ENCODE measurements around the gene SLC25A20. TPM values are rescaled to one million over a fixed set of nuclear protein-coding genes. Genes with fewer than 3 reads are reported as not detected.

SLC25A20 gene, protein sequence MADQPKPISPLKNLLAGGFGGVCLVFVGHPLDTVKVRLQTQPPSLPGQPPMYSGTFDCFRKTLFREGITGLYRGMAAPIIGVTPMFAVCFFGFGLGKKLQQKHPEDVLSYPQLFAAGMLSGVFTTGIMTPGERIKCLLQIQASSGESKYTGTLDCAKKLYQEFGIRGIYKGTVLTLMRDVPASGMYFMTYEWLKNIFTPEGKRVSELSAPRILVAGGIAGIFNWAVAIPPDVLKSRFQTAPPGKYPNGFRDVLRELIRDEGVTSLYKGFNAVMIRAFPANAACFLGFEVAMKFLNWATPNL
- total RNA-seq: 10 to 100 TPM; 10.8 to 19.5 TPM
- long read RNA-seq, donor 1, partial matches to known transcripts: 1 of 5 reads
- long read RNA-seq, donor 1, other reads (novel, unspliced or antisense): 3 of 5 reads
- long read RNA-seq, donor 2, transcript SLC25A20-201 (9 exons, 1,879 nt): major isoform, 66 of 83 reads
- long read RNA-seq, donor 2, partial matches to known transcripts: 2 of 83 reads
- long read RNA-seq, donor 2, other reads (novel, unspliced or antisense): 15 of 83 reads

DNA sequence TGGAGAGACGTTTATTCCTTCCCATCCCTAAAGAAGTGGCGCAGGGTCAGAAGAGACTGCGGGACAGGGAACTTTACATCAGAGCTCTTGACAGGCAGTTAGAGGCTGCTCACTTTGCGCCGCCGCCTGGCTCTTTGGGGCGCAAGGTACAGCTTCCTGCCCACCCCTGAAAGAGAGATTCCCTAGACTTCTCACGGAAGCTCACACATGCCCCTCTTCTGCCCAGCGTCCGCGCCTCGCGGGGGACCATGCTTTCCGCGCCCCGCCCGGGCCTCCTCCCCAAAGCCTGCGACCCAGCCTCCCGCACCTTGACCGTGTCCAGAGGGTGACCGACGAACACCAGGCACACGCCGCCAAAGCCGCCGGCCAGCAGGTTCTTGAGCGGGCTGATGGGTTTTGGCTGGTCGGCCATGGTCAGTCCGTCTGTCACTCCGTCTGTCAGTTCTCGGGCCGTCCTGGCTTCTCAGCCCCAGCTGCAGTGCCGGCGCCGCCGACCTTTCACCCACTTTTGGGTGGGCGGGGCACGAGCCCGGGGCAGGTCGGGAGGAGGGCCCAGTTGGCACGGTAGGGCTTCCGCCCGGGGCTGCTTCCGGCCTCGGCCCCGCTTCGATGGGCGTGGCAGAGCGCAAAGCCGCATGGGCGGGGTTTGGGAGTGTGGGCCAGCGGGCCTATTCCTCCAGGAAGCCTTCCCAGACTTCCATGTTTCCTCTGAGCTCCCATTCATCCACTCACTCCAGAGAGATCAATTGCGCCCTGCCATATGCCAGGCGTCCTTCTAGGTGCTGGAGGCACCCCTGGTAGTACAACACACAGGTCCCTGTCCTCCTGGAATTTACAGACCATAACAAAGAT lies at the start of gene SLC25A20:
SLC25A20 (minus strand) TSS at position 500 of the 852 bp plus-strand sequence; CDS start at position 412, 88 bp downstream.
- peak; percentile 97 for DNase-seq (ENCODE audit: low spot score)
- intact Hi-C loops (cut with DNase I): no loop called here

GRCh38 chr3:48945891-48946549 lies 47.3 kb upstream of the SLC25A20 start:
- no peak for DNase-seq (ENCODE audit: low spot score)
- intact Hi-C loops (cut with DNase I): no loop called here

DNA sequence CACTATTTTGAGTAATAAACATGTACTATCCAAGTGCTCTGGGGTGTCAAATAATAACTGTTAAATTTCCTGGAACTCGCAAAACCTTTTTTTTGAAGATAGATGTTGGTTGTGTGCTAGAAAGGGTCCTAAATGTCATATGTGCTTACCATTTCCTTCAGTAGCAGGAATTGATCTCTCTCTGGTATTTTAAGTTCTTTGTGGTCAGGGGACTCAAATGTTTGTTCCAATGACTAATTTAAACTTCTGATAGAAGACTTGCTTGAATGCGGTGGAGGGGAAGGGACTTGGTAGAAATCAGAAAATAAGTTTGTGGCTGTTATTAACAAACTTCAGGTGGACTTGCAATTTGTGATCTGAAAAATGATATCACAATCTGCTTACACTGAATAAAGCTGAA lies 46.8 kb upstream of the SLC25A20 start:
- intact Hi-C loops (cut with DNase I): no loop called here
- no peak for DNase-seq (ENCODE audit: low spot score)

GRCh38 chr3:48938689-48939088 lies 40.0 kb upstream of the SLC25A20 start:
- intact Hi-C loops (cut with DNase I): no loop called here
- DNase-seq (ENCODE audit: low spot score): no peak

DNA sequence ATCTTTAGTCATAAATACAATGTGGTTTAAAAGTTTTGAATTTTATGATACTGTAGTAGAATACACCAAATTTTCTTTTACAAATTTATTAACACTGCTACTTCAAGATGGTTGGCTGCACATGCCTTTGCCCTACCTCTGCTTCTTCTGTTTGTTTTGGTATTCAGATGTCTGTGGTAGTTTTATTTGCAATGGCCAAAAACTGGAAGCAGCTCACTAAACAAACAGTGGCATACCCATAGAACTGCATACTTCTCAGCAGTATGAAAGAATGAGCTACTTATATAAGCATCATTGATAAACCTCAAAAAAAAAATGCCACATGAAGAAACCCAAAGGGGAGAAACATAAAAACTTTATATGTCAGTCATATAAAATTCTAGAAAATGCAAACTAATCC lies 39.5 kb upstream of the SLC25A20 start:
- intact Hi-C loops (cut with DNase I): no loop called here

DNA sequence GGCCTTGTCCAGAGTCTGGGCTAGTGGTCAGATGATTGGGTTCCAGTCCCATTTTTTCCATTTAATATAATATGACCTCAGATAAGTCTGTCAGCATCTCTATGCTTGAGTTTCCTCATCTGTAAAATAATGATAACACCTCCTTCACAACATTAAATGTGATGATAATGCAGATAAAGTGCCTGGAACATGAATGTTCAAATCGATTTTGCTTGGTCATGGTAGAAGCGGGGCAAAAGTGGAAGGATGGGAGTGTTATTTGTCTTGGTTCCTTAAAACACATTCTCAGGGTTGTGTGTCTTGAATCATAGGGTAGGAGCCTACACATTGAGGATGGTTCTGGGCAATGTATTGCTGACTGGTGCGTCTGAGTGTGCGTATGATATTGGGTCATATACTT lies 36.8 kb upstream of the SLC25A20 start:
- intact Hi-C loops (cut with DNase I): no loop called here
- DNase-seq (ENCODE audit: low spot score): no peak

More for the DNA sequence above, 39.5 kb upstream of the SLC25A20 start:
- DNase-seq (ENCODE audit: low spot score): no peak

DNA sequence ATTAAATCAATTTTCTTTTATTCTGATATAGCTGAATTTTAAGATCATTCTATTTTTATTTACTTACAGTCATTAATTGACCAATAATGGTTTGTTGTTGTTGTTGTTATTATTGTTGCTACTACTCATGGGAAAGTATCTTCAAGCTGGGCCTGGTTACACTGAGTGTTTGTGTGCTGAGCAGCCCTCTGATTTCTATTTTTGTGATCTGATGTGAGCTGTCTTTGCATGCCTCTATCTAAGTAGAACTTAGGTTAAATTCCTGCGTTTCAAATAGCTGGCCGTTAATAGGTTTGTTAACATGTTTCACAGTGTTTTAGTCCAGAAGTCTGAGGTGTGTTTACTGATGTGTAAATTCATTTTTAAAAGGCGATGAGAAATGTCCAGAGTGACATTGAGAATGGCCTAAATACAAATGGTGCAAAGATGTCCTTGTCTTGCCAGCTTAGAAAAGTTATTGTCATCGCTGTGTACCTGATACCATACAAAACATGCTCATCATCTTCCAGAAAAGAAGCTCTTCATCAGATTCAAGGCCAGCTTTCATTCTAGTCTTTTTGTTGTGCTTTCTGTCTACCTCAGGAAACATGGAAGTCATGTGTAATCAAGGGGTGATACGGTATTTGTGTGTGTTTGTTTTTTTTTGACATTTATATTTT lies 35.8 kb upstream of the SLC25A20 start:
- no peak for DNase-seq (ENCODE audit: low spot score)
- intact Hi-C loops (cut with DNase I): no loop called here

DNA sequence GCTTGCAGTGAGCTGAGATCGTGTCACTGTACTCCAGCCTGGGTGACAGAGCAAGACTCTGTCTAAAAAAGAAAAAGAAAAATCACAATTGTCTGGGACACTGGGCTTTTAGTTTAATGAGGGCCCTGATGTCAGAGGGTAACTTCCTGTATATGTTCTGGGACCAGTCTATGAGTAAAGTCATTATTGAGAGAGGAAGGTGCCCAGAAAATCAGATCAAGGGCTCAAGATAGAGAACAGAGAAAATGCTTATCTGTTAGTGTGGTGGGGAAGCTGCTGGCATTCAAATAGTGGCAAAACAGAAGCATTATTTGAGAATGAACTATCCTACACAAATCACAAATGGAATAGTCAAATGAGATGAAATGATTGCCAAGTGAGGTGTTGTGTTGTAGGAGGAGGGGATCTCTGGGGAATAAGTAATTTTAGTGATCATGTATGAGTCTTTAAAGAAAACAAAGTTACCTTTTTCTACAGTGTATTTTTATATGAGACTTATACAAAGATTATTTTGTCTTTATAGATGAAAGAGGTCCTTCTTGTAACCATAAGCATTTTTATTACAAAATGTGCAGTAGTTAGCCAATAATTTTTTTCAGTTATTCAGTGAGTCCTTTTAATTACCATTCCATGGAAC lies 33.4 kb upstream of the SLC25A20 start:
- no peak for DNase-seq (ENCODE audit: low spot score)
- intact Hi-C loops (cut with DNase I): no loop called here

GRCh38 chr3:48930590-48930989 lies 31.9 kb upstream of the SLC25A20 start:
- no peak for DNase-seq (ENCODE audit: low spot score)
- intact Hi-C loops (cut with DNase I): no loop called here

DNA sequence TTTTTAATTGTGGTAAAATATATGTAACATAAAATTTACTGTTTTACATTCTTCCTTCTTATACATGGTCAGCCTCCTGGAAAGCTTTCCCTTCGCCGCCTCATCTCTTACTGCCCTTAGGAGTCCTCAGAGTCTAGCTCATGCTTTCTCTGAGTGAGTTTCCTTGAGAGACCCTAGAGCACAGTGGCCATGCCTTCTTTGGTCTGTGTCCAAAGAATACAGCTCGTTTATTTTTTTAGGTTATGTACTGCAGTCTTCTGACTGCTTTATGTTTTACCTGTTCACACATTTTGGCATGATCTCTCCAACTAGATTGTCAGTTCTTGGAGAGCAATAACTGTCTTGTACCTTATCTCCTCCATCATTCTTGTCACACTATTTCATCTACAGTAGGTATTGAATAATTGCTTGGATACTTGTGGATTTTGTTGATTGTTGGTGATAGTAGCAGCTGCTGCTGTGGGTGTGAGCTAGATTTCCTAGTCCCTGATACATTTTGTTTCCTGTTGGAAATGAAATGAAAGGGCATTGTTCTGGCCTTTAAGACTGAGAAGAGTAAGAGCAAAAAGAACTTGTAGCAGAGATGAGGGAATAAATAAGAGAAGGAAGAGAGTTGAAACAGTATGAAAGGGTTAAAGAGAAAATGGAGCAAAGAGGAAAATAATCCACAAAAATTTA lies 30.8 kb upstream of the SLC25A20 start:
- intact Hi-C loops (cut with DNase I): no loop called here

GRCh38 chr3:48928679-48929078 lies 30.0 kb upstream of the SLC25A20 start:
- no peak for DNase-seq (ENCODE audit: low spot score)
- intact Hi-C loops (cut with DNase I): no loop called here

More for the DNA sequence above, 30.8 kb upstream of the SLC25A20 start:
- DNase-seq (ENCODE audit: low spot score): no peak

GRCh38 chr3:48927928-48928327 lies 29.2 kb upstream of the SLC25A20 start:
- DNase-seq (ENCODE audit: low spot score): no peak
- intact Hi-C loops (cut with DNase I): no loop called here

DNA sequence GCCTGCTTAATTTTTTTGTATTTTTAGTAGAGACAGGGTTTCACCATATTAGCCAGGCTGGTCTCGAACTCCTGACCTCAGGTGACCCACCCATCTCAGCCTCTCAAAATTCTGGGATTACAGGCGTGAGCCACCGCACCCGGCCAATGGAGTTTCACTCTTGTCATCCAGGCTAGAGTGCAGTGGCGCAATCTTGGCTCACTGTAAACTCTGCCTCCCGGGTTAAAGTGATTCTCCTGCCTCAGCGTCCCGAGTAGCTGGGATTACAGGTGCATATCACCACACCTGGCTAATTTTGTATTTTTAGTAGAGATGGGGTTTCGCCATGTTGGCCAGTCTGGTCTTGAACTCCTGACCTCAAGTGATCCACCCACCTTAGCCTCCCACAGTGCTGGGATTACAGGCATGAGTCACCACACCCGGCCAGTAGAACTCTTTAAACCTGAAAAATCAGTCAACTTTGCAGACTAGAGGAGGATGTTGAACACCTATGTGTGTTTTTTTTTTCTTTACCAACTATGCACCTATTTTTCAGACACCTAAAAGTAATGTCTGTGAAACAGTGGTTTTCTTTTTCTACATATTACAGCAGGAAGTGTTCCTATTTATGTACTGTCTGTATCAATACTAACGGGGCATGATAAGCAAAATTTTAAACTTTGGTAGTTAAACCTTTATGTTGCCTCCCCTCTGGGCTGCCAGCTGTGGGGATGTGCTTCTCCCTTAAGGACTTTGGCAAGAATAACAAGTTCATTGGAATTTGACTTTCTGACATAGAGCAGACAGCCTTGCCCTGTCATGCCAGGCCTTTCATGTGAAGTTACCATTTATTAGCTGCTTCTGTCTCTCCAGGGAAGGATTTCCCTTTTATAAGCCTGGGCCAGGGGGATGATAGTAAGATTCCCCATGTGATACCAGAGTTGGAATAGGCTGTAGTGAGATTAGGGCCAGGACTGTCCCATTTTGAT lies 28.0 kb upstream of the SLC25A20 start:
- intact Hi-C loops (cut with DNase I): no loop called here
- DNase-seq (ENCODE audit: low spot score): peak; percentile 48

GRCh38 chr3:48919215-48920138 lies 20.8 kb upstream of the SLC25A20 start:
- intact Hi-C loops (cut with DNase I): no loop called here
- peak; percentile 88 for DNase-seq (ENCODE audit: low spot score)

GRCh38 chr3:48918388-48919214 lies 19.9 kb upstream of the SLC25A20 start, which contains the start of gene ARIH2:
TSS of gene ARIH2 (plus strand) at chr3:48918842. CDS start at chr3:48927559, 8,717 bp downstream.
- intact Hi-C loops (cut with DNase I): no loop called here

More at GRCh38 chr3:48918388-48919214, 19.9 kb upstream of the SLC25A20 start, which contains the start of gene ARIH2:
- peak; percentile 98 for DNase-seq (ENCODE audit: low spot score)

Data from posterior vena cava (tissue), 2 donors.